Neural cell (in vitro differentiated cells): ENCODE data around the gene TPCN1.

Experiments
- CTCF ChIP-seq: fragments of 450-650 bp; IDR thresholded peaks from 2 replicates; pipeline ENCODE4 v1.5.1; 2014; ENCODE audit warnings: antibody characterized with exemption, mild to moderate bottlenecking, moderate library complexity; ENCODE audit not compliant: poor library complexity, severe bottlenecking
- EP300 ChIP-seq: fragments of 450-650 bp; conservative IDR thresholded peaks from 2 replicates; pipeline ENCODE4 v1.6.1; 2014; ENCODE audit warnings: antibody characterized with exemption, mild to moderate bottlenecking, moderate library complexity; ENCODE audit not compliant: poor library complexity, severe bottlenecking
- POLR2AphosphoS5 ChIP-seq: IDR thresholded peaks from 2 replicates; pipeline ENCODE4 v1.6.1; 2012
- RAD21 ChIP-seq: fragments of 450-650 bp; conservative IDR thresholded peaks from 2 replicates; pipeline ENCODE4 v1.6.1; 2014; ENCODE audit warnings: antibody characterized with exemption, mild to moderate bottlenecking, moderate library complexity

- TF ChIP-seq CTCF: no peak
- no peak for TF ChIP-seq EP300
- no peak for TF ChIP-seq RAD21
- no peak for TF ChIP-seq POLR2AphosphoS5
These were observed 18.6 kb downstream of the TPCN1 start for GRCh38 chr12:113239811-113240331.
